ENCODE results near the gene MCF2L2.

DNA sequence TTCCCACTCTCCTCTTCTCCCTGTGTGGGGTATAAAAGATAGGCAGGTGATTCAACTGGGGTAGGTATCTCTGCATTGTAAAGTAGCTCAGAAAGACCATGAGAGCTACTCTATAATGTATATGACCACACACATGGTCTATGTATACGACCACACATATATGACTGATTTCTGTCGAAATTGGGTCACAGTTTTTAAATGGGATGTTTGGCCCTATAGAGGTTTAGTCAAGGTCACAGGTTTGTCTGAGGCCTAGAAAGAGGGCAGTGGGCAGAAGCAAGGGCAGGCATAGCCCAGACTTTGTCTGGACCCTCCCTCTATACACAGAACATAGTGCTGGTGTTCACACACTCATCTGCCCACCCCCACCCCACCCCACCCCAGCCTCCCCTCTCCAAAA is 270.3 kb downstream of the MCF2L2 start:
- TF ChIP-seq, protein P1, sequence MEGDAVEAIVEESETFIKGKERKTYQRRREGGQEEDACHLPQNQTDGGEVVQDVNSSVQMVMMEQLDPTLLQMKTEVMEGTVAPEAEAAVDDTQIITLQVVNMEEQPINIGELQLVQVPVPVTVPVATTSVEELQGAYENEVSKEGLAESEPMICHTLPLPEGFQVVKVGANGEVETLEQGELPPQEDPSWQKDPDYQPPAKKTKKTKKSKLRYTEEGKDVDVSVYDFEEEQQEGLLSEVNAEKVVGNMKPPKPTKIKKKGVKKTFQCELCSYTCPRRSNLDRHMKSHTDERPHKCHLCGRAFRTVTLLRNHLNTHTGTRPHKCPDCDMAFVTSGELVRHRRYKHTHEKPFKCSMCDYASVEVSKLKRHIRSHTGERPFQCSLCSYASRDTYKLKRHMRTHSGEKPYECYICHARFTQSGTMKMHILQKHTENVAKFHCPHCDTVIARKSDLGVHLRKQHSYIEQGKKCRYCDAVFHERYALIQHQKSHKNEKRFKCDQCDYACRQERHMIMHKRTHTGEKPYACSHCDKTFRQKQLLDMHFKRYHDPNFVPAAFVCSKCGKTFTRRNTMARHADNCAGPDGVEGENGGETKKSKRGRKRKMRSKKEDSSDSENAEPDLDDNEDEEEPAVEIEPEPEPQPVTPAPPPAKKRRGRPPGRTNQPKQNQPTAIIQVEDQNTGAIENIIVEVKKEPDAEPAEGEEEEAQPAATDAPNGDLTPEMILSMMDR (IDR thresholded peaks at IDR 0.05) = no peak
- TF ChIP-seq POLR2A (IDR thresholded peaks at IDR 0.05) = no peak
